Posterior cingulate gyrus (tissue), 11 donors: ENCODE measurements around the gene ATP7B.
"Not testable (repeated sequence)": the region's sequence is repeated elsewhere in the genome, so short reads cannot be mapped to it uniquely, and the experiment has no call there.

Source experiments
- DNase-seq, 10 donors: peaks; one replicate each; pipeline versions ENCODE4 v3.0.0 to v3.0.0-alpha.2; 2020 to 2021; ENCODE audit warnings: mixed read lengths in 3 of 10
- intact Hi-C: fragments of 100-400 bp; cut with DNase I; formaldehyde crosslinking; loops from one replicate; pipeline ENCODE4 v1.15.1; 2023

The ATP7B gene

DNA sequence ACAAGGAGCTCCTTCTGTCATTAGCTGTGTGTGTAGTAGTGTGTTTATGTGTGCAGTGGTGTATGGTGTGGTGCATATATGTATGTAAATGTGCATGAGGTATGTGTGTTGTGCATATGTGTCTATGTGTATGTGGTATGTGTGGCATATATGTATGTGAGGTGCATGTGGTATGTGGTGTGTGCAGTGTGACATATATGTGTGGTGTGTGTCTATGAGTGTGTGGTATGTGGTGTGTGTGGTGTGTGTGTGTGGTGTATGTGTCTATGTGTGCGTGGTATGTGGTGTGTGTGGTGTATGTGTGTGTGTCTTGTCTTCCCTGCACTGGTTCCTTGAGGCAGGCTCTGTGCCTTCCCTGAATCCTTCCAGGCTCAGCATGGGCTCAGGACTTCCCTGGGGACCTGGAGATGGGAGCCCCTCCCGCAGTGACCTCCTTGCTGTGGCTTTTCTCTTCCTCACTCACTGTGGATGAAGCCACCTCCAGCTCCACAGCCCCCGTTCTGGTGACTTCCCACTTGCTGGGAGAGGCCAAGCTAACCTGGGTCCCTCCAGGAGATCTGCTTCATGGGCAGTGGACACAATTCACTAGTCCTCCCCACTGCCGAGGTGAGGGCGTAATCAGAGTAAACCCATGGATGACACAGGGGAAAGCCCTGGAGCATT, 85.3 kb downstream of the ATP7B start:
- intact Hi-C loops, result no loop called here
- DNase-seq, result peak in 1 of 10 donors; percentile 74

DNA sequence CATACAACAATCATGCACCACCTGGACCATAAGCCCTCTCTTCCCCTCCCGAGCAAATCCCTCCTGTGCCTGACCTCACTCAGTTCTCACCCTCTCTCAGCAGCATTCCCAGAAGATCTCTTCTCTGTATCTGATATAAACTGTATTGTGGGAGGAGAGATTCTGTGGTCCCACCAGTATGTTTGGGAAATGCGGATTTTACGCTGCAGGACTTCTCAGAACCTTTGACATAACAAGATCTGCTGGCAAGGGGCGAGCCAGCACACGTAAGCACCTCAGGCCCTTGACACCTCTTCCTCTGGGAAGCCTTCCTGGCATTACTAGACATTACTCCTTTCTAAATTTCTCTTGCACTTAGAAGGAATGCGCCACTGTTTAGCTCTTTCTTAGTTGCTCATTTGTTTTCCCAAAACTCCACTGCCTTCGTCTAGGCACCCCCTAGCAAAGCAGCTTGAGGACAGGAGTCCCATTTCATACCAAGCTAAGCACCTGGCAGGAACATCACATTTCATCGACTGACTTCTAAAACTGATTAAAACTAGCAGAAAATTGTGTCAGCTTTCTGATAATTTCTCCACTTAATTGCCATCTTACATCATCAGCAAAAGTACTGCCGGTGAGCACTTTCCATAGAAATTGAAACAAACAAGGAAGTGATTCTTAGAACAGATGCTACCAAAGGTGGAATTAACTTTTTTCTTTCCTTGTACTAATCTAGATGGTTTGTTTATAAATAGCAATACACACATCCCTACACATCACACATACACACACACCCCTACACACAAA, 86.3 kb downstream of the ATP7B start:
- intact Hi-C loops, result no loop called here

DNA sequence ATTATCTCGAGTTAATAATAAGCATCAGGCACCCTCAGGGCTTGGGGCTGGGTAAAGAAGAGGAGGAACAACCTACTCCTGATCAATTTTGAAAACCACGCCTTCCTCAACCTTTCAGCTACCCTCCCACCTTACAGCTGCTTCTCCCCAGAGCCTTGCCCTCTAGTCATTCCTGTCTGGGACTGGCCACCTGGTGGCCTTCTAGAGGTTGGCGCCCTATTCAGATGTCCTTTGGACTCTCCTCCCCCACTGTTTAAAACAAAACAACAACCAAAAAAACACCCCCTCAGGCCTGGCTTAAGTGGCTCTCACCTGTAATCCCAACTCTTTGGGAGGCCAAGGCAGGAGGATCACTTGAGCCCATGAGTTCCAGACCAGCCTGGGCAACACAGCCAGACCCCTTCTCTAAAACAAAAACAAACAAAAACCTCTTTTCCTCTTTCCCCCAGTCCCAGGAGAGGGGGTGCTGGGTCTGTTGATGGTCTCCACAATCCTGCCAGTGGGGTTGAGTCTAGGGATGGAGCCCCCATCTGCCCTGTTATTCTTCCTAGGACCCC, 87.2 kb downstream of the ATP7B start:
- peak in 1 of 10 donors; percentile 25 for DNase-seq
- intact Hi-C loops, result no loop called here

More for the DNA sequence above, 86.3 kb downstream of the ATP7B start:
- no peak for DNase-seq

DNA sequence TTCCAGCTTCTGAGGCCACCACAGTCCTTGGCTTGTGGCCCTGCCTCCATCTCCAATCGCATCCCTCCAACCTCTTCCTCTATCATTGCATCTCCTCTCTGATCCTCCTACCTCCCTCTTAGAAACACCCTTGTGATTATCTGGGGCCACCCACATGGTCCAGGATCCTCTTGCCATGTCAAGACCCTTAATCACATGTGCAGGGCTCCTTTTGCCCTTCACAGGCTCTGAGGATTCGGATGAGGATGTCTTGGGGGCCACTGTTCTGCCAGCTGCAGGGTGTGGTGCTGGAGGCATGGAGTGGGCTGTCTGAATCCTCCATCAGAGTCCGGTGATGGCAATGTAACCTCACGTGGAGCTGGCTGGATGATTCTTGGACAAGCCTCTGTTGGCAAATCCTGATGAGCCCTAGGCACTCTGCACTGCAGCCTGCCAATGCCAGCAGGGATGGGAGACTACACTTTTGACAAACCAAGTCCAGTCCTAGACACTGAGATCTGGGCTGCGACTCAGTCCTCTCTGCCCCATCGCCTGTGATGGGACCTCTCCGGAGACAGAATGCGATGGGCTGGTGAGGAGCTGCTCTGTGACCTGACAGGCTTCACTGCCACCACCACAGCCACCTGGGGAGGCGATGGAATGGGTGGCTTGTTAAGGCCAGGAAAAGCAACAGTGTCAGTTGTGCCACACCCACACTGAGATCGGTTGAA, 88.3 kb downstream of the ATP7B start:
- DNase-seq, result peak in 1 of 10 donors; percentile 50
- intact Hi-C loops, result no loop called here

DNA sequence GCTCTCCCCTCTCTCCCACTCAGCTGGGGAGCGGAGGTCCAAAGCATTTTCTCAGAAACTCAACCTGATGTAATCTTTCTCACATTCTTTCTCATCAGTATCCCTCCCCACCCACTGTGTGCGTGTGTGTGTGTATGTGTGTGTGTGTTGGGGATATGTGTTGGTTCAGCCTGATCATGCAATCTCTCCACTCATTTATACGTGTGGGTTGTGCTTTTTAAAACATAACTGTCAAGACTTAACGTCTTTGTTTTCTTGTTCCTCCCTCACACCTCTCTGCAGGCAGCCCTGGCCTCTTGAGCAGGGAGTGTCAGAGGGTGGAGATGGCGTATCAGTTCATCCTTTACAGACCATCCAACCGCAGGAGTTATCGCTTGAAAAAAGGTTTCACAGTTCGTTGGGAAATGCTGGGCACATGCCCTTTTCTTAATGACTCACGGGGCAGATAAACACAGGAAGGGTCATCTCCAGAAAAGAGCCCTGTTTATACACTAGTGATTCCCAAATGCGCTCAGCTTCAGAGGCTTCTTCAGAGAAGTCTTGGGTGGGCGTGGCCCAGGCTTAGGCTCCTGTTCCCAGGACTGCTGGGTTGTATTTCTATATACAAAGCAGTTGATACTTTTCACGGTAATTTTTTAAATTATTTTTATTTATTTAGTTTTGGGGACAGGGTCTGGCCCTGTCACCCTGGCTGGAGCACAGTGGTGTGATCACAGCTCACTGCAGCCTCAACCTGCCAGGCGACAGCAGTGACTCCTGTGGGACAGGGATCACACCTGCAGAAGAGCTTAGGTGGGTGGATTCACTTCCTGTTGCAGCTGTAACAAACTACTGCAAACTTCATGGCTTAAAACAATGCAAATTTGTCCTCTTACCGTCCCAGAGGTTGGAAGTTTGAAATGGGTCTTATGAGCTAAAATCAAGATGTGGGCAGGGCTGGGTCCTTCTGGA, 89.2 kb downstream of the ATP7B start:
- intact Hi-C loops, result no loop called here
- DNase-seq, result peak in 2 of 10 donors; percentile 35 to 43

DNA sequence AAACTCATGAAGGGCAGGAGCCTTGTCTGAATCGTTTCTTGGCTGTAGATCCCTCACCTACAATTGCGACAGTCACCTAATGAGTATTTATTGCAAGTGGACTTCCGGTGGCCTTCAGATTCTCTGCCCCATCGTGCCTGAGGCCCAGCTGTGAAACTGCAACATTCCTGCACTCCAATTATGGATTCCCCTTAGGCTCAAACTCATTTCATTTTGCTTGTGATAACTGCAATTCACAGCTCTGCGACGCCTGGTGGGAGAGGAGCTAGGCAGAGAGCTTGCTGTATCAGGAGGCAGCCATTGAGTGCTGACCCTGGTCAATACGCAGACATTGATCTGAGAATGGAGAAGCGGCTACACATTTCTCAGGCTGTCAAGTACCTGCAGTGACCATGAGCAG, 90.5 kb downstream of the ATP7B start:
- intact Hi-C loops, result no loop called here
- peak in 1 of 10 donors; percentile 31 for DNase-seq

DNA sequence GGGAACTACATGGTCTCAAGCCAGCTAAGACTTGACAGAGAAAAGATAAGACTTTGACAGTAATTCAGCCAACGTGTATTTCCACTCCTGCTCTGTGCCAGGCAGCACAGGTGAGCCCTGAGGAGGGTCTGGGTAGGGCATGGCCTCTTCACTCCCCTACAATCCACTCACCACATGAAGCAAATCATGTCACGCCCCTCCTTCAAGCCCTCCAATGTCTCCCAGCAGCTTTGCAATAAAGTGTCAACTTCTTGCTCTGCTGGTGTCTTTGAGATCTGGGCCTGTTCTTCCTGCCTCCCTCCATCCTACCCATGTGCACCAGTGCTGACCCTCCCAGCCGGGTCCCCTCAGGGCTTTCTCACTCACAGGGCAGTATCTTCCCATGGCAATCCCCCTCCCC, 91.0 kb downstream of the ATP7B start:
- intact Hi-C loops, result no loop called here
- peak in 1 of 10 donors; percentile 4 for DNase-seq

DNA sequence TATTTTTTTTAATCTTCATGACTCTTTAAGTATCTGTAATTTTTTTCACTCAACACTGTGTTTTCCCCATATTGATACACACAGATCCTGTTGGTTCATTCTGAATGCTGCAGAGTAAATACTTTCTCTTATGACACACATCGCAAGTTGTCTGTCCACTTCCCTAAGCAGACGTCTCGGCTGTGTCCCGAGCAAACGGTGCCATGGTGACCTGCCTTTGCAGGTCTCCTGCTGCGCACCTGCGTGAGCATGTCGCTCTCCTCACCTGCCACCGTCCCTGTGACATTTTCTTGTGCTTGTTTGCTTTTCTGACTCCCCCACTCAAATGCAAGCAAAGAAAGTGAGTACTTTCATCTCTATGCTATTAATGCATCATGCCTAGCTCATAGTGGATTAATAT, 91.7 kb downstream of the ATP7B start:
- DNase-seq, result no peak
- intact Hi-C loops, result no loop called here

DNA sequence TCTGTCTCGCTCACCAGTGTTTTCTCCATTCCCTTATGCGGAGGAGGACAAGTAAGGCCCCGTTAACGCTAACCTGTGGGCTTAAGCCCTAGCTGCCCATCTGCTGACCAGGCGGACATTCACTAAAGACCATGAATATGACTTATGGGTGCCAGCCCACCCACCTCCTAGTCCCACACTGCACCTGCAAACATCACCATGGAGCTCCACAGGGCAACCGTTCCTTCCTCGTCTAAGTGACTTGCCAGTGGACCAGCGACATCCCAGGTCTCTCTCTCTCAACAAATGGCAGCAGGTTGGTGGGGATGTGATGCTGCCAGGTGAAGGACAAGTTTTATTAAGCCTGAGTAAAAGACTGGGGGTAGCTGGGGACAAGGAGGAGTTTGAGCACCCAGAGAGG, 94.3 kb downstream of the ATP7B start:
- intact Hi-C loops, result no loop called here
- DNase-seq, result peak in 1 of 10 donors; percentile 37

DNA sequence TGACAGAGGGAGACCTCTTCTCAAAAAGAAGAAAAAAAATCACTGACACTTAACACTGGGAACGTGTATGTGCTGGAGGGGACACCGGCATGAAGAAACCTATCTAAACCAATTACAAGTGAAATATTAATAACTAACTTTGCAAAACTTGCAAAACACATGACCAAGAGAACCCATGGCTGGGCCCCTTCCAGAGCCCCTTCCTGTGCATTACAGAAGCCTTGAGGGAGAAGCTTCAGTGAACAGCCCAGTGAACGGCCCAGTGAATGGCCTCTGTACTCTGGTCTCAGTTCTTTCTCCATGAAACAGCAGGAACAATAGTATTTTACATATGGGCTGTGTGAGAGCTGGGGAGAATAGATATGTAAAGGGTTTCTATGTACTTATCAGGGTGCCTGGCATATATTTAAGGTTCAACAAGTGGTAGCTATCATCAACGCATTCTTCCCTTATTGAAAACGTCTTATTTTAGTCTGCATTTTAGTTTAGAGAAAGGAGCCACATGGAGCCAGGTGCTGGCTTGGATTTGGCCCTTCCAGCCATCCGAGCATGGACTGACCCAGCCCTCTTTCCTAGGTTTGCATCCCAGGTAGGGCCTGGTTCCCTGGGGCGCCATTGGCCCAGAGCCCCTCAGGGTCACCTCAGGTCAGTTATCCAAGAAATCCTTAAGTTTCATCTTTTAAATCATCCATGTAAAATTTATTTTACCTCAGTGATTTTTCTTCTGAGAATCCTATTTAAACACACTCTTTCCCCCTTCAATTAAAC, 95.0 kb downstream of the ATP7B start:
- intact Hi-C loops, result no loop called here
- no peak for DNase-seq

DNA sequence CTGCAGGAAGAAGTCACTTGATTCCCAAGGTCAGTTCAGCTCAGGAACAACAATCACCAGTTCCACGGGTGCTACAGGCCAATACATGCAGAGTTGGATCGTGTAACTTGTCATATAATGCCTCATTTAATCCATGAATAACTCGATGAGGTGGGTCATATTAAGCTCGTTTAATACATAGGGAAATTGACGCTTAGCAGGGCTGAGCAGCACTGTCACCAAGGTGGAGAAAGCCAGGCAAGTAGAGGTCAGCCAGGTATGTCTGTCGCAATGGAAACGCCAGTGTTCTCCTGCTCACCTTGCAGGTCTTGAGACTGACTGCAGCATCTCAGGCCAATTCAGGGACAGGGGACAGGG, 97.1 kb downstream of the ATP7B start:
- intact Hi-C loops, result no loop called here
- peak in 1 of 10 donors; percentile 2 for DNase-seq

DNA sequence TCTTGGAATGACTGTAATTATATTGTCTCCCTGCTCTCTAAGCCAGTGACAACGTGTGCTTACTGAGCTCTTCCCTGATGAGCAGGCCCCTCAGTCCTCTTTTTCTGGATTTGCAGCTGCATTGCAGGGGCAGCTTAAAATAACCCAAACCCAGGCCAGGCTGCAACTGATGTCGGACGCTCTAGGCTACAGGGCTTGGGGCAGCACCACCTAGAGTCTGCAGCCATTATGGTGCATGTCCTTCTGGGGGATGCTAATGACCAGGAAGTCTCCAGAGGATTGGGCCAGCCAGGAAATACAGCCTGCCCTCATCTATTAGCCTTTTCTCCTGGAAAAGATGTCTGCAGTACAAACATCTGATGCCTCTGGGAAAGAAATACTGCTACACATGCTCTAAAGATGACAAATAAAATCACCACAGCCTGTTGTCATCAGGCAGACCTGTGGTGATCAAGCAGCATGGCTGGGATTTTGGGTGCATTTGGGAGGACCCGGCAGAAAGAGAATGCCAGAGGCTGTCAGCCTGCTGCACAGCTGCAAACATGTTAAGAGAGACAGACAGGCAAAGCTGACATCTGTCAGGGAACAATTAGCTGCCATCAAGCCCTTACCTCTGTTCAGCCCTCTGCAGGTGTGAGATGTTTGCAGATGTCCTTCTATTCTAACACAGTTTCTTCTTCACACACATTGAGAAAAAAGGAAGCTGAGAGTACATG, 97.7 kb downstream of the ATP7B start:
- peak in 5 of 10 donors; percentile 27 to 87 (median 31) for DNase-seq

DNA sequence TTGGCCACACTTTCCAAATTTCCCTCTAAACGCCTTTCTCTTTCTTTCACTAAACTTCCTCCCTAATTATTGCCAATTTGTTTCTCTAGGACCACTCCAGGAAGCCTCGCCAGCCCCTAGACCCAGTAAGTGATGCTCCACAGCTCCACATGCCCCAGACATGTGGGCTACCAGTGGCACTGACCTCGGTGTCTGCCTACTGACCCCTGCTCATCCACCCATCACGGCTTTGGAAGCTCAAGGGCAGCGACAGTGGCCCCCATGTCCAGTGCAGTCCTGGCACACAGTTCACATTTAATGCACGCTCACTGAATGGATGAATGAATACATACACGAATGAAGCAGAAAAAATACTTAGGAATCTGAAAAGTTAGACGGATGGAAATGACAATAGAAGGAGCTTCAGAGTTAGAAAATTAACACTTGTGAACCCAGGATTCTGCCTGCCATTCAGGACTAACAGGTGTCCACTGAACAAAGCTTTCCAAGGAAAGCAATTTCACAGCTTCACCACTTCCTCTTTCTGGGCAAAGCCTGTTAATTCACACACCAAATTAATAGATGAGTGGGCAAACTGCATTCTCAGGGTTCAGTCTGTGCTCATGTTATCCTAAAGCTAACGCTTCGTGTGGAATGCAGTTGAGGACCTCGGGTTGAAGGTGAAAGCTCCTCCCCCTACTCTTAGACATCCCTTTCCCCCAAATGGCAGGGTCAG, 98.6 kb downstream of the ATP7B start:
- DNase-seq, result peak in 1 of 10 donors; percentile 26
- intact Hi-C loops, result no loop called here

More for the DNA sequence above, 97.7 kb downstream of the ATP7B start:
- intact Hi-C loops, result no loop called here

DNA sequence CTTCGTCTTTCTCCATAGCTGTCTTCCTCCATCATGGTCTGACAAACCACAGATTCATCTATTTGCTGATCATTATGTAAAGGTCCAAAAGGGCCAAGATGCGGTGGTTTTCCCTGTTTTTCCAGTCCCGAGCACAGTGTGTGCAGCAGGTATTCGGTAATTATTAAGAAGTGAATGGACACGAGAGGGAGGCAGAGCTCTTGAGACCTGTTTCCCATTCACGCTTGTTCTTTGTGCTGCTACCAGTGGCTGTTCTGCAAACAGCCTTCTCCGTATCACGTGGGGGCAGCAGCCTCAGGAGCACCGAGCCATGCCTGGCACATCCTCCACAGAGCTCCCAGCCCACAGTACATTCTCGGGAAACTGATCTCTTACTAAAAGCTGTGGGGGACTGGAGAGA, 99.2 kb downstream of the ATP7B start:
- intact Hi-C loops, result no loop called here
- DNase-seq, result peak; percentile 46 to 93 (median 63)

DNA sequence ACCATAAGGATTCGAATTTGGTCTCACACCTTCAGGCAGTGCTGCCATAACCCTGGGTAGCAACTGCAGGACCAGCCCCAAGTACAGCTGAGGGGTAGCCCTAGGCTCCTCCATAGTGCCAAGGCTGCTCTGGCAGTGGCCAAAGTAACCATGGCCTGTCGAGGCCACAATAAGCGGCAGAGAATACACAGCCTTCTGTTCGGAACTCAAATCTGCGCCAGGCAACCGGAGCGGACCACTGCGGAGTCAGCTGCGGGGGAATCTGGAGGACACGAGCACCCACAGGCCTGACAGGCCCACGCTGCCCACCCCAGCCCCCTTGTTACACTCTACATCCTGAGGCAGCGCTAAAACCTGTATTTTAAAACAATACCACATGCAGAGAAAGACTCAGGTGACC, 100.7 kb downstream of the ATP7B start:
- no peak for DNase-seq
- intact Hi-C loops, result no loop called here

DNA sequence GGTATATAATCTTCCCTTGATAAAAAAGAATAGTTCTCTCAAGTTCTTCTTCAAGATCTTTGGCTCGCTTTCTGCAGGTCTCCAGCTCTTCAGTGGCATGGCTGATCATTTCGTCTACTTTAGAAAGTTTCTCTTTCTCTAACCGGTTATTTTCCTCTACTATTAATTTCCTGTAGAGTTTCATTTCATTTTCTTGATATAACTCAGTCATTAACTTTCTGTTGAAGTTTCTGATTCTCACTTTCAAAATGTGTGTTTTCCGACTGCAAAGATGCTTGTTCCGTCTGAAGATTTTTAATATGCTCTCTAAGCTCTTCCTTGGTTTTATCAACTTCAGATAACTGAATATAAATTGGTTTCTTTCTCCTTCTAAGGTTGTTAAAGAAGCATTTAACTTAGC, 102.0 kb downstream of the ATP7B start:
- DNase-seq, intact Hi-C loops: not testable (repeated sequence)

DNA sequence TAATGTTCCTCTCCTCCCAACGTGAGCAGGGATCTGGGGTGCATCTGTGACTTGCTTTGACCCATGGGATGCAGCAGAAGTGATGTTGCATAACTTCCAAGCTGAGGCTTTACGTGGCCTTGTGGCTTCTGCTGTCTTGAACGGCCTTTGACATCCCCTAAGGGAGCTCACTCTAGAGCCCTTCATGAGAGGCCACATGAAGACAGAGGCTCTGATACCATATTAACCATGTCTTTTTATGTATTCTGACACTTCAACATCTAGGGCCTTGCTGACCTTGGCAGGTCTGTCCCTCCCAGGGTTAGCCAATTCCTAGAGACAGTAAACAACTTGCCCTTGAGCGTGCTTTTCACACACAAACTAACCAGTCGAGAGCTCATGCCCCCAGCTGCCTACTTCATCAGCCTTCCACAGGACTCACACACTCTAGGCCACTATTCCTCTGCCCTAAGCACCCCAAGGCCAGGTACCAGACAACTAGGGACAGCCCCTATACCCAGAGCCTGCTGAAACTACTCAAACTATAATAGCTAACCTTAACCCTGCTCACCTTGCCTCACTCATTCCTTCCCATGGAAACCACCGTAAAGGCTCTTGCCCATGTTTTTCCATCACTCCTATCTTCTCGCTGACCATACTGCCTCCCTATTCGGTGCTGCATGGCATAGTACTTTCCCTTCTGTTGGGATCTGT, 104.1 kb downstream of the ATP7B start:
- no peak for DNase-seq
- intact Hi-C loops, result no loop called here
